ENCODE measurements around the gene APMAP. TPM values are rescaled to one million over a fixed set of nuclear protein-coding genes. Genes with fewer than 3 reads are reported as not detected.

APMAP gene
- total RNA-seq, 2 experiments from 2014 or later, result 73.5 to 75.8 TPM

DNA sequence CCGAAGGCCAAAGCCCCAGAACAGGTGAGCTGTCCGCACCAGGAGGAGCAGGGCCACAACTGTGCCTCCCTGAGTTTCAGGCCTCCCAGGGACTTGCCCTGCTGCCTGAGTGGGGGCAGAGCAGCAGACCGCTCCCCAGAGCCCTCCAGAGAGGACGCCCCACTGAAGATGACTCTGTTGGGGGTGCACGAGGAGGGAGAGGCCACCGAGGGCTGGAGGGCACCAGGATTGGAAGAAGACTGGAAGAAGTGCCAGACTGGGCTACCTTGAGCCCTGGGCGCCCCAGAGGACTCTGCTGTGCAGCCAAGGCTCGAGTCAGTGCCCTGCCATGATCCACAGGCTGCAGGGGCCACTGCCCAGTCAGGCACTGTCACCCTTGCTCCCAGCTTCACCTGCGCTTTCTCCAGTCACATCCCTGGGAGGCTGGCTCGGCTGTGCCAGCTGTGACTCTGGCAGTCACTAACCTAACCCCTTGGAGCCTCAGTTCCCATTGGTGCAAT lies 32.2 kb downstream of the APMAP start:
- ChIA-PET CTCF (interaction anchor here (1.0 to 1.8 kb wide), 2 partner anchors 11 to 30 kb away, joined by 3 to 6 read pairs; partner anchors contain the start of gene CST7), POLR2A (interaction anchor here (1.0 to 3.6 kb wide), 4 partner anchors 10 to 33 kb away, joined by 3 to 23 read pairs (median 4); partner anchors contain the start of genes APMAP and CST7)

DNA sequence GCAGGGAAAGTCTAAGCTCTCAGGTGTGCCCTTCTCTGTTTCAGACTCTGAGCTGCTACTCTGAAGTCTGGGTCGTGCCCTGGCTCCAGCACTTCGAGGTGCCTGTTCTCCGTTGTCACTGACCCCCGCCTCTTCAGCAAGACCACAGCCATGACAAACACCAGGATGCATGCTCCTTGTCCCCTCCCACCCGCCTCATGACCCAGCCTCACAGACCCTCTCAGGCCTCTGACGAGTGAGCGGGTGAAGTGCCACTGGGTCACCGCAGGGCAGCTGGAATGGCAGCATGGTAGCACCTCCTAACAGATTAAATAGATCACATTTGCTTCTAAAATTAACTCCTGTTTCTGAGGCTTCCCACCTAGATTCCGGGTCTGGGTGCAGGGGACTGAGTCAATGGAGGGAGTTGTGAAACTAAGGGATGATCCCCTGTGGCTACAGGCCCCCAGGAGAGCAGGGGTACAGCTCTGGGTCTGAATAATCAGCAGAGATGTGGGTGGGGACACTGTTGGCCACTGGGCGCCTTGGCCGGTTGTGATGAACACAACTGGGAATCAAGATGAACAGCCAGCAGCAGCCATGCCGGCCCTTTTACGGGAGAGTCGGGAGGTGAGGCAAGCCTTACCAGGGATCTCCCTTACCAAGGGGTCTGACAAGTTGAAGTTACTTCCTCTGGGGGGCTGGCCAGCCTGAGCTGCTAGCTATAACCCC lies 32.8 kb downstream of the APMAP start:
- CTCF ChIA-PET, result interaction anchor here (1.8 kb wide), 1 partner anchor 29 kb away, joined by 6 read pairs; no protein-coding TSS in a partner anchor

DNA sequence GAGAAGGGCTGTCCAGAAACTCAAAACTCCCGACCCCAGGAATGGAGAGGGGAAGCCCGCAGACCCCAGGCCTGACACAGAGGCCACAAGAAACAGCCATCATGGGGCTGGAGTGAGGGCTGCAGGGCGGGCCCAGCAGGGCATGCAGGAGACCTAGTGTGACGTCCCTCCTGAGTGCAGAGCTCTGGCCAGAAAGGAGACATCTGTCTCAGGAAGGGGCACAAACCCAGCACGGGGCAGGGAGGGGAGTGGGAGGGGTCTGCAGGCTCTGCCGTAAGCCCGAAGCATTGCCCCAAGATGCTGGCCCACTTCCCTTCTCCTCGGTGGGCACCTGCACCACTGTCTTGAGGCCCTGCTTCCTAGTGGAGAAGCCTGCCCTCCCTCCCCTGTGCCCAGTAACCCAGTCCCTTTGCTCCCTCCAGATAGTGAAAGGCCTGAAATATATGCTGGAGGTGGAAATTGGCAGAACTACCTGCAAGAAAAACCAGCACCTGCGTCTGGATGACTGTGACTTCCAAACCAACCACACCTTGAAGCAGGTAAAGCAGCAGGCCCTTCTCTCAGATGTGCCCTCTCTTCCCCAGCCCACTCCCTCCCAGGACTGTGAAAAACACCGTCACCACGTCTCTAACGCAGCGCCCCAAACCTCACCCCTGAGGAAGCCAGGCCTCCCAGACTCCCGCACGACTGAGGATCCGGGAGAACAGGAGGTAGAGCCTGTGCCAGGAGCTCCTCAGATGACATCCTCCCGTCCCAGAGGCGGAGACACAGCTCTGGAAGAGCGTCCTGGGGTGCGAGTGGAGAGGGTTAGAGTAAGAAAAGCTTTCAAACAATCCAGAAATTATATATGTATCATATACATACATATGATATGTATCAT lies 33.8 kb downstream of the APMAP start:
- POLR2A ChIA-PET, result interaction anchor here (3.6 kb wide), 1 partner anchor 8 kb away, joined by 23 read pairs; the partner anchor contains the start of gene CST7
- CTCF ChIA-PET, result interaction anchor here (1.6 kb wide), 1 partner anchor 24 kb away, joined by 3 read pairs; no protein-coding TSS in a partner anchor

More for the DNA sequence above, 32.8 kb downstream of the APMAP start:
- POLR2A ChIA-PET, result interaction anchor here (1.0 to 3.6 kb wide), 4 partner anchors 9 to 33 kb away, joined by 3 to 23 read pairs (median 4); partner anchors contain the start of genes APMAP and CST7

DNA sequence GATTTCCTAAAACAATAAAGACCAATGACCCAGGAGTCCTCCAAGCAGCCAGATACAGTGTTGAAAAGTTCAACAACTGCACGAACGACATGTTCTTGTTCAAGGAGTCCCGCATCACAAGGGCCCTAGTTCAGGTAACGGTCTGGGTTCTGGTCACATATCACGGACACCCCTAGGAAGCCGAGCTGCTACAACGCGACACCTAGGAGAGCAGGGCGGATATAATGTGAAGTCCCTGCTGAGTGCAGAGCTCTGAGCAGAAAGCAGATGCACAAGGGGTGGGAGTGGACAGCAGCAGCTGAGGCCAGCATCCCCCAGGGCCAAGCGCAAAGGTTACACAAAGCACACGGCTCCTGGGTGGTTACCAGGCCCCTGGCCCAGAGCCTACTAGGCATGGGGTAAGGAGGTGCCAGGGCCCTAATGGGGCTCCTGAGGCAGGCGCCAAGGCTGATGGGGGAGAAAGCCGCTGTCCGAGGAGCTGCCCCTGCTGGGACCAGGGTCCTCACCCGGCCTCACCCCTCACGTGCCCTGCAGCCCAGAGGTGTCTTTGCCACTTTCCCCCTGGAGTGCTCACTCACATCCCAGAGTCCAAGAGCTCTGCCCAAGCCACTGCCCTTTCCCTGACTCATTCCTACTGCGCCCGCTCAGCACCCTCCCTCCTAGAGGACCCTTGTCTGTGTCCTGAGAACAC lies 35.1 kb downstream of the APMAP start:
- ChIA-PET CTCF (interaction anchor here (1.6 kb wide), 1 partner anchor 26 kb away, joined by 3 read pairs; no protein-coding TSS in a partner anchor), POLR2A (no interaction called here)

DNA sequence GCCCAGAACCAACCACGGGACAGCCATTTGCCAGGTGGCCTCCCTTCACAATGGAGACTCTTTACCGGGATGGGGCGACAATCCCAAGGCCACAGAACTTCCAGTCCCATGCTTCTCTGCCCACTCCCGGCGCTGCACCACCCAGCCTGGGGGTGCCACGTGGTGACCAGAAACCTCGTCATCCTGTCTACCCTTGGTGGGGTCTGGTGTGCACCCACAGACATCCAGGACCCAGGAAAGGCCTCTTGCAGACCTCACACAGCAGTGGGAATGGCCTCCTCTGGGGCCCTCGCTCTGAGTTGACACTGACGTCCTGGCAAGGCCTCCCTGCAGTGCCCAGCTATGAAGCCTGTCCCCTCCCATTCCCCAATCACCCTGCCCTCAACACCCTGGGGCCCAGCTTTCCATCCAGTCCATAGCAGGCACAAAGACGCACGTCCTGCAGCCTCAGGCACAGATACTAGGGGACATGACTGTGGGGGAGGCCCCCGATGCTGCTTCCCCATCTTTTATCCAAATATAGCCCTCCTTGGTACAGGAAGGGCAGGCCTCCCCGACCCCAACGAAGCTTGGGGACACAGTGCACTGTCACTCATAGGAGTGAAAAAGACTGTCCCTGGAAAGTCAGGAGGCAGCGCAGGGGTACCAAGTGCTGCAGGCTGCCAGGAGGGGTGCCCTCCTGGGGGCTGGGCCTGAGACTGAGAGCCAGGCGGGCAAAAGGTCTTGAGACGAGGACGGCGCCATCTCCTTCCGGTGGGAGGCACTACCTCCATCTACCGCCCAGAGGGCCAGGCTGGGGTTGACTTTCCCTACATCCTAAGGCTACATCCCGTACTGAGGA lies 36.3 kb downstream of the APMAP start:
- CTCF ChIA-PET, result interaction anchor here (1.1 kb wide), 1 partner anchor 16 kb away, joined by 3 read pairs; no protein-coding TSS in a partner anchor
- POLR2A ChIA-PET, result interaction anchor here (0.5 to 1.2 kb wide), 2 partner anchors 24 to 320 kb away, joined by 3 read pairs; no protein-coding TSS in a partner anchor

DNA sequence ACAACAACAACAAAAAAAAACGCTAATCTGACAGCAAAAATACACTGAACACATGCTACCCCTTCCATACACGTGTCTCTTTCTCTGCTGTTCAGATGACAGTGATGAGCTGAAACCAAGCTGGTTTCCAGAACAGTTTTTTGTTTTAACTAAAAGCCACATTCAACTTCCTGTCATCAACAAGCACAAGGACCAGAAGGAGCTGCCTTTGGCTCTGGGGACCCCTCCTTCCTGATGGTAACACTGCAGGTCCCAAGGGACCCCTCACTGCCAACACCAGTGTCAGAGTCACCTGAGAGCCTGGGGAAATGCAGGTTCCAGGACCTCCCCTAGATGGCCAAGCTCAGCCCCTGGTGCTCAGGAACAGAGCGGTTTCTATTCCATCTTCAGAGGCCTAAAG lies 37.5 kb downstream of the APMAP start:
- ChIA-PET POLR2A (interaction anchor here (0.6 to 1.2 kb wide), 8 partner anchors 17 to 928 kb away, joined by 3 to 5 read pairs (median 3); partner anchors contain the start of gene ACSS1), CTCF (interaction anchor here (0.7 to 4.3 kb wide), 4 partner anchors 24 to 78 kb away, joined by 3 to 16 read pairs (median 3); no protein-coding TSS in a partner anchor)

DNA sequence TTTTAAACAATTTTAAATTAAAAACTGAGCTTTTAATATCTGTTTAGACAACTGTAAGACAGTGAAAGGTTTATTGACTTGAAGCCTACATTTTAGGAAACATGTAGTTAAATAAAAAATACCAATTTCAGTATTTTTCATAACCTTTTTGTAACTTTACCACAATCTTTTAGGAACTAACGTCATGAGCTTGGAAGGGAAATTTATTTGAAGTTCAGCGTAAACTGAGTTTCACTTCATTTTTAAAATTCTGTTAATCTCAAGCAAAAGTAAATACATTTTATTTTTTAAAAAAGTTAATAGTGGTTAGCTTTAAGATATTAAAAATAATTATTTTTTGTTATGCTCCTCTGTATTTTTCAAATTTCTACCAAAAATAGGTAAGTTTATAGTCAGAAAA lies 38.0 kb downstream of the APMAP start:
- POLR2A ChIA-PET, result interaction anchor here (0.6 to 1.0 kb wide), 3 partner anchors 17 to 333 kb away, joined by 3 to 5 read pairs (median 3); partner anchors contain the start of gene ACSS1
- CTCF ChIA-PET, result interaction anchor here (0.7 to 4.3 kb wide), 5 partner anchors 23 to 79 kb away, joined by 3 to 16 read pairs (median 3); no protein-coding TSS in a partner anchor

DNA sequence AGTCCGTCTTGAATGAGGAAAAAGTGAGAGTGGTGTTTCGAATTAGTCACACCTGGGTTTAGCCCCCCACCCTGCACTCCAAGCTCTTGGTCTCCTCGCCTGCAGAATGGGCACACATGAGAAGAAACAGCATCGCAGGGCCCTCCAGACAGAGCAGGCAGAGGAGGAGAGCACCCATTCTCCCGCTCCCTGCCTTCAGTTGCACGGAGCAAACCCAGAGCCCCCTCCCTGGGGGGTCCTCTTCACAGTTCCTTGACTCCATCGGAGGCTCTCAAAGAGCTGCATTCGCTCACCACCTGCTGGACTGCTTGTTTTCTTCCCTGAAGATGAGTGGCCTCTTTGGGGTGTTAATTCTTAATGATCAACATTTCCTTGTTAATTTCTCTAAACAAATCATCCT lies 38.4 kb downstream of the APMAP start:
- ChIA-PET CTCF (interaction anchor here (0.9 to 4.3 kb wide), 3 partner anchors 23 to 40 kb away, joined by 3 to 16 read pairs (median 5); no protein-coding TSS in a partner anchor), POLR2A (interaction anchor here (0.9 to 1.0 kb wide), 2 partner anchors 16 to 104 kb away, joined by 3 read pairs; partner anchors contain the start of gene ACSS1)

DNA sequence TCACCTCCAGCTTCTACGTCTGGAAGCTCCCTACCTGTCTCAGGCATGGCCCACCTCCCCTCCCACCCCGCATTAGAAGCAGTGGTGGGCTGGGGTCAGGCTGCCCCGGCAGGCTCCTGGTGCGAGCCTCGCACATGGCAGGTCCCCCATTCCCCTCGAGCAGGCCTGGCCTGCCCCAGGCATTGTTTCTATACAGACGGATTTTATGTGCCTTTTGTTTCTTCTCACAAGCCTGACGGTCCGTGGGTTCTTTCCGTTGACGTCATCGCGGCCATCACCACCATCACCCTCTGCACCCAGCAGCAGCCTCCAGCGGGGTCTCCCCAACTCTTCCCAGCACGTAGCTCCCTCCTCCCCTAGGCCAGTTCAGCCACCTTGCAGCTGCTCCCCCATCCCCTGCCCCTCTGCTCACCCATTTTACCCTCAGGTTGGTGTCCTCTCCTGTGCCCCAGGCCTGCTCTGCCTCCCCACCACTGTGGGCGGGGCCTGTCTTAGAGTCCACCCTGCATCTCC lies 38.9 kb downstream of the APMAP start:
- ChIA-PET POLR2A (interaction anchor here (1.6 kb wide), 1 partner anchor 18 kb away, joined by 4 read pairs; no protein-coding TSS in a partner anchor), CTCF (interaction anchor here (1.8 to 4.3 kb wide), 2 partner anchors 23 to 41 kb away, joined by 5 to 16 read pairs; no protein-coding TSS in a partner anchor)

DNA sequence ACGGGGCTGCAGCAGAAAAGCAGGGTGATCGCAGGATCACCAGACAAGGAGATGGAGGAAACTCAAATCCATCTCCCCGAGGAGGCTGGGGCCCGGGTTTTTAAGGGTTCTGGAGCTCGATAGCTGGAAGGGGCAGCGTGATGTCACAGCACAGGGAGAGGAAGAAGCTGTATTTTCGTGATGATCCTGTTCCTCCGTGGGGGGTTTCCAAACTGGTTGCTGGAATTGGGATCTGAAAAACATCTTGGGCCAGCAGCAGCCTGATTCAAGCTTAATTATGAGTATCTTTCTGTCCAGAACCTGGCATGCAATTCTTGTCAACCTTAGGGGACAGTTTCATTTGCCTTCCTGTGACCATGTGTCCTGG lies 39.4 kb downstream of the APMAP start:
- CTCF ChIA-PET, result interaction anchor here (1.8 to 4.3 kb wide), 2 partner anchors 22 to 41 kb away, joined by 5 to 16 read pairs; no protein-coding TSS in a partner anchor
- POLR2A ChIA-PET, result interaction anchor here (1.6 kb wide), 1 partner anchor 17 kb away, joined by 4 read pairs; no protein-coding TSS in a partner anchor

DNA sequence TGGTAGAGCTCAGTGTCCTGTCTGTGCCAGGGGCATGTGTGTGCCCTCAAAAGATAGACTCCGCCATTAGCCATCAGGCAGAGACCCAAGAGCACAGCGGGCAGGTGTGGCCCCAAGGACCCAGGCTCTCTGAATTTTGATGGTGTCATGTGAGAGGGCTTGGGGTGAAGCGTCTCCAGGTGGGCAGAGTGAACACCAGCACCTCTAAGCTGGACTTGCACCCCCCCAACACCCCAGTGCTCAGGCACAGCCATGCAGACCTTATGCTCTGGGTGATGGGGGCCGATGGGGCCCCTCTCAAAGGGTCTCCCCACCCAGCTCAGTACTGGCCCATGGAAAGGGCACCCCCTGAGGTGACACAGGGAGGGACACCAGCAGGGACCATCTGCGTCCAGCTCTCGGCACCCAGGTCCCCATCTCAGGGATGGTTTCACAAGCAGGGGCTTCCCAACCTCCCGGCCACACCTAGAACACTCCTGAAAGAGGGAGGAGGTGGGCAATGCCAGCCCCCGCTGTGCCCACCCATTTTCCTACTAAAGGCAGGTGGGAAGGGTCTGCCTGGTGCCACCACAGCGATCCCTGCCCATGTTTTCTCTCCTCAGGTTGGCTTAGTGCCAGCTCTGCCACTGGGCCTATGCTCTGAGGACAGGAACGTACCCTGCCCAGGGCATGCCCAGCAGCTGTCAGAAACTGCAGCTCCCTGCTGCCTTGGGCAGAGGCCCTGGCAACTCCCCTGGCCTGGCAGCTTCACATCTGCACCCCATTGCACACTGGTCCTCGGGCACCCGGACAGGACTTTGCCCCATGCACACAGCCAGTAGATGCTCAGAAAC lies 40.0 kb downstream of the APMAP start:
- CTCF ChIA-PET, result interaction anchor here (0.8 to 4.3 kb wide), 3 partner anchors 18 to 42 kb away, joined by 3 to 16 read pairs (median 5); no protein-coding TSS in a partner anchor
- POLR2A ChIA-PET, result interaction anchor here (1.3 to 3.9 kb wide), 3 partner anchors 8 to 455 kb away, joined by 3 to 23 read pairs (median 4); partner anchors contain the start of gene GINS1

DNA sequence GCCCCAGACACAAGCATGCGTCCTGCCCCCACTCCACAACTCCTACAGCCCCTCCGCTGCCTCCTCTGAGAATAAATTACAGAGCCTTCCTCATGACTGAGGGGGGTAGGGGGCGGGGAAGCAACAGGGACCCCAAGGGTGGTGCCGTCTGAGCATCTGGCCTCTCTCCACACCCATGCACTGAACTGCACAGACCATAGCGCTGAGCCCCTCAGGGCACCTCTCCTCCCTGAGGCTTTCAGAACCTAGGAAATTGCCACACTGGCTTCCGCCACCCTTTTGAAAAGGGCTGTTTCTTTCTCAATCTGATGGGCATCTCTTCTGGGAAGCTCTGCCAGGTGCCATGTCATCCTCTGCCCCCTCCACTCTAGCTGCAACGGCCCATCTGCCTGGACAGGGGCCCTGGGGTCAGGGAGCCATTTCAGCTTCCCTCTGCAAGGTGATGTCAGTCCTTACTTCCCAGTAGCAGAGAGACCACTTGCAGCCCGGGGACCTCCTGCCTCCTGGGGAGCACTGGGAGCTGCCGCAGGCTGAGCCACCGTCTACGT lies 40.9 kb downstream of the APMAP start:
- ChIA-PET CTCF (interaction anchor here (0.9 to 4.3 kb wide), 3 partner anchors 11 to 244 kb away, joined by 3 to 16 read pairs (median 3); no protein-coding TSS in a partner anchor), POLR2A (interaction anchor here (1.3 to 3.9 kb wide), 3 partner anchors 9 to 456 kb away, joined by 3 to 23 read pairs (median 9); partner anchors contain the start of gene GINS1)

DNA sequence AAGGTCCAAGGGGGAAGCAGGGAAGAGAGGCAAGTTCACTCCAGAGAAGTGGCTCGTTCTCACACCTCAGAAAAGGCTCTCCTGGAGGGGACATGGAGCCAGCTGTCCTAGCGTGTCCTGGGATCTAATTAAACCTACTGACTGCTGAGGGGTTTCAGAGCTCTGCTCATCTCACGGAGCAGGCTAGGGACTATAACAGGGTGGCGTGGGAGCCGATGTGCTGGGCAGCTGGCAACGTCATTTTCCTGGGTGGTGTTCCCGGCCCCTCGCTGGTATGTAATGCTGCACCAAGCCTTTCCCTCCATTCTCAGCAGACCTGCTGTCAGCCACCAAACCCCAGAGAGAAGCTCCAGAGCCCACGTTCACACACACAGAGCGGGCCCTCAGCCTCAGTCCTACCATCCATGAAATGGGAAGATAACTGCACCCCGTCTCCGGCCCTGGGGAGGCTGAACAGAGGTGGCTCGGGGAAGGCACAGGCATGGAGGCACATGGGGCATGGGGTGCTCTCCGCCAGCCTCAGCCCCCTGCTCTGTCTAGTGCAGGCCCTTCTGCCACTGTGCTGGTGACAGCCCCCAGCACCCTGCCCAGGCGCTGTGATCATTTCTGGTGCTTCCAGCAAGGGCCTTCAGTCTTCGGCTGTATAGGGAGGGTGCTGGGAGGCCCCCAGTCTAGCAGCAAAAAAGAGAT lies 41.6 kb downstream of the APMAP start:
- CTCF ChIA-PET, result interaction anchor here (0.9 to 4.3 kb wide), 3 partner anchors 12 to 245 kb away, joined by 3 to 16 read pairs (median 3); no protein-coding TSS in a partner anchor
- POLR2A ChIA-PET, result interaction anchor here (1.1 to 3.9 kb wide), 4 partner anchors 10 to 457 kb away, joined by 3 to 23 read pairs (median 6); partner anchors contain the start of genes ACSS1 and GINS1

DNA sequence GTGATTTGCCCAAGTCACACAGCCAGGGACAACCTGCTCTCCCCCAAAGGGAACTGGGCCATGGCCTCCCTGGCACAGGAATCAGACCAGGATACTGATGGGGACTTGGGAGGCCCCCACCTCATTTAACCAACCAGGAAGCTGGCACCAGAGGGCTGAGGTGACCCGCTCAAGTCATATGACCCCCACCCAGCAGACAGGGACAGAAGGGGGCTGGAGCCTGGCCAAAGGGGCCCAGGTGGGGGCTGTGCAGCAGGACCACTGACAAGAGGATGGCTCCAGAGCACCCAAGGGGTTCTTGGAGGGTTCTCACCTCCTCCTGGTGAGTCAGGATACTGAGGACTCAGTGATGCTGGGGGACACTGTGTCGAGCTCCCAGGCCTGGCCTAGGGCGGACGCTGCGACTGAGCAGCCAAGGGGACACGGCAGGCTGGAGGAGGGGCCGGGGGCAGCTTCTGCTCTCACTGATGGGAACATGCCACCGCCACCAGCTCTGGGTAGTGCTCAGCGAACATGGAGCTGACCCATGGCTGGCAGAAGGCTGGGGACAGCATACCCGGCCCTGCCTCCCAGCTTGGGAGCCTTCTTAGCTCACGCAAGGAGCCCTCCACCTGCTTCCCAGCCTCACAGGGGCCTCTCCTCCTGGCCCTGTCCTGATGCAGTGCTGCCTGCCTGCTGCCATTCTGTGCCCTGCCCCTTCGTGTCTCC lies 42.3 kb downstream of the APMAP start:
- CTCF ChIA-PET, result interaction anchor here (0.5 to 1.6 kb wide), 4 partner anchors 10 to 246 kb away, joined by 3 read pairs; no protein-coding TSS in a partner anchor
- POLR2A ChIA-PET, result interaction anchor here (1.1 to 3.9 kb wide), 4 partner anchors 11 to 107 kb away, joined by 4 to 23 read pairs (median 10); partner anchors contain the start of gene ACSS1
